Measurements from ENCODE around the gene PLA2G3.

GRCh38 chr22:31120230-31120629, 20.1 kb downstream of the PLA2G3 start:
- TF ChIP-seq ZBTB3 (CRISPR knock-in tag; IDR thresholded peaks at IDR 0.05; ENCODE audit: borderline replicate concordance, low read depth) = no peak
- no peak for TF ChIP-seq BCLAF1 (IDR thresholded peaks at IDR 0.05)
- no peak for TF ChIP-seq ZNF773 (CRISPR knock-in tag; IDR thresholded peaks at IDR 0.05; ENCODE audit: borderline replicate concordance)
